ENCODE measurements around the gene SLC51A.

- TF ChIP-seq CTCF (IDR thresholded peaks at IDR 0.05; ENCODE audit: extremely low read depth in 1 of 2, insufficient read depth in 1 of 2, low read depth in 1 of 2, low read length in 2 of 2) (no peak), FOS (IDR thresholded peaks at IDR 0.05; ENCODE audit: borderline replicate concordance, insufficient read depth, low read length) (no peak), MAX (IDR thresholded peaks at IDR 0.05; ENCODE audit: insufficient read depth, insufficient read length) (no peak), EZH2 (IDR thresholded peaks at IDR 0.05; ENCODE audit: borderline replicate concordance, low read depth, low read length, severe bottlenecking) (no peak), MYC (IDR thresholded peaks at IDR 0.05; ENCODE audit: low read depth, low read length) (no peak)
Observed at GRCh38 chr3:196238612-196239560, 22.6 kb downstream of the SLC51A start.

All from endothelial cell of umbilical vein (primary cell).